Activated naive CD4-positive, alpha-beta T cell treated with anti-CD3 and anti-CD28 coated beads for 36 hours (primary cell): ENCODE measurements around the gene GRAP2. TPM values are rescaled to one million over a fixed set of nuclear protein-coding genes. Genes with fewer than 3 reads are reported as not detected.
A peak's percentile ranks its signal among the peaks of the same experiment; 100 is the strongest.
"Not testable (repeated sequence)": the region's sequence is repeated elsewhere in the genome, so short reads cannot be mapped to it uniquely, and the experiment has no call there.

ENCODE experiments used
- CTCF ChIA-PET: fragments of 350-600 bp; sonication (Branson Sonifier 250); formaldehyde crosslinking; loops from one replicate; lab custom pipeline; 2021; ENCODE audit warnings: antibody characterized with exemption; lab: Charles Lee
- DNase-seq: peaks from one replicate; pipeline ENCODE4 v3.0.0-alpha.2; 2020
- H3K27ac Mint-ChIP-seq: one replicate; pipeline ENCODE4 v1.8.0; 2021; ENCODE audit warnings: mild to moderate bottlenecking, mixed read lengths
- H3K27me3 Mint-ChIP-seq: one replicate; pipeline ENCODE4 v1.8.0; 2021; ENCODE audit warnings: low read depth, mixed read lengths
- H3K36me3 Mint-ChIP-seq: one replicate; pipeline ENCODE4 v1.8.0; 2021; ENCODE audit warnings: low read depth, mixed read lengths
- H3K4me1 Mint-ChIP-seq: one replicate; pipeline ENCODE4 v1.8.0; 2021; ENCODE audit warnings: low read depth, mixed read lengths
- H3K4me3 Mint-ChIP-seq: one replicate; pipeline ENCODE4 v1.8.0; 2021; ENCODE audit warnings: mild to moderate bottlenecking, moderate library complexity, mixed read lengths
- H3K9me3 Mint-ChIP-seq: one replicate; pipeline ENCODE4 v1.8.0; 2021; ENCODE audit warnings: mixed read lengths
- intact Hi-C: fragments of 100-400 bp; cut with micrococcal nuclease; formaldehyde crosslinking; loops from one replicate; pipeline ENCODE4 v1.15.1; 2023
- total RNA-seq, 2 experiments: library from RNA; stranded (reverse); gene quantifications; one replicate each; pipeline ENCODE4 v1.2.3, GENCODE V29; 2021

GRAP2 gene
- total RNA-seq, 2 experiments from 2014 or later, result 25.5 to 29.4 TPM

DNA sequence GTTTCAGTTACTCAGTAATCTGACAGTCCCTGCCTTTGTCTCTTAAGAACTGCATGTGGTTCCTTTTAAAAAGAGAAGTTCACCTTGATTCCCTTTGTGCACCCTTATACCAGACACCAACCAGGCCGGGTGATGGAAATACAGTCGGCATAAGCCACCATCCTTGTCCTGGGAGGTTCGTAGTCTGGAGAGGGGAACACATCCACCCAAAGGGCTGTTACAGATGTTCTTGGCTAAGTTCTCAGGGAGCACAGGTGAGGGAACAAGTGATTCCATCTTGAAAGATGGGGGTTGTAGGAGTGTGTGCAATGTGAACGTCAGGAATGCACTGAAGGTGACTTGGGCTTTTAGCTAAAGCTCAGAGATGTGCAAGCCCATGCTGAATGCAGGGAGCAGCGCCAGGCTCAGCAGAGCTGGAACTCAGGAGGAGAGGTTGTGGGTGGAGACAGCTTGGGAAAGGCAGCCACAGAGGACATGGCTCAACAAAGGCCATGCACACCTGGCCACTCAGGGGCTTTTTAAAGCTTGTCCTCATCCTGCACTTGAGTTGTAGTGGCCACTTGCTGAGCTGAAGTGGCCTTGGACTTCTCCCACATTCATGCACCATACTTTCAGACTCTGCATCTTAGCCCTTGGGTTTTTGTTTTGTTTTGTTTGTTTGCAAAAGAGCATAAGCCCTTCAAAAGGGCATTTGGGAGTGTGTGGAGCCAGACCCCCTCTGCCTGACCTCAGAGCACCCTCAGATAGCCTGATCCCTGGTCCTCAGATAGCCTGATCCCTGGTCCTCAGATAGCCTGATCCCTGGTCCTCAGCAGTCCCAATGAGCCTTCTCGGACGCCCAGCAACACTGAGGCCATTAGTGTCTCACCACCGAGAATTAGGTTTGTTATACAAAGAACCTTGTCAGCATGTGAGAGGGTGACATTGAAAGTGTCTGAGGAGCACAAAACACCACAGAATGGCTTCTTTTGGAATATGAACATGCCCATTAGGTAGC is 46.6 kb downstream of the GRAP2 start:
- Mint-ChIP-seq H3K27ac (peak overlapping the region; percentile 95), H3K9me3 (no peaks in the 10 kb centered on the region), H3K27me3 (no peaks in the 10 kb centered on the region), H3K4me1 (peaks cover 99% of the 10 kb centered on the region), H3K4me3 (peak overlapping the region; percentile 53), H3K36me3 (peaks cover 3% of the 10 kb centered on the region)
- CTCF ChIA-PET, result interaction anchor here (0.6 to 2.8 kb wide), 8 partner anchors 9 to 403 kb away, joined by 3 to 14 read pairs (median 4); no protein-coding TSS in a partner anchor
- no peak for DNase-seq
- intact Hi-C loops, result loop anchor here (10.0 kb wide), 1 partner anchor 1337 kb away; the partner anchor contains the start of gene RANGAP1

DNA sequence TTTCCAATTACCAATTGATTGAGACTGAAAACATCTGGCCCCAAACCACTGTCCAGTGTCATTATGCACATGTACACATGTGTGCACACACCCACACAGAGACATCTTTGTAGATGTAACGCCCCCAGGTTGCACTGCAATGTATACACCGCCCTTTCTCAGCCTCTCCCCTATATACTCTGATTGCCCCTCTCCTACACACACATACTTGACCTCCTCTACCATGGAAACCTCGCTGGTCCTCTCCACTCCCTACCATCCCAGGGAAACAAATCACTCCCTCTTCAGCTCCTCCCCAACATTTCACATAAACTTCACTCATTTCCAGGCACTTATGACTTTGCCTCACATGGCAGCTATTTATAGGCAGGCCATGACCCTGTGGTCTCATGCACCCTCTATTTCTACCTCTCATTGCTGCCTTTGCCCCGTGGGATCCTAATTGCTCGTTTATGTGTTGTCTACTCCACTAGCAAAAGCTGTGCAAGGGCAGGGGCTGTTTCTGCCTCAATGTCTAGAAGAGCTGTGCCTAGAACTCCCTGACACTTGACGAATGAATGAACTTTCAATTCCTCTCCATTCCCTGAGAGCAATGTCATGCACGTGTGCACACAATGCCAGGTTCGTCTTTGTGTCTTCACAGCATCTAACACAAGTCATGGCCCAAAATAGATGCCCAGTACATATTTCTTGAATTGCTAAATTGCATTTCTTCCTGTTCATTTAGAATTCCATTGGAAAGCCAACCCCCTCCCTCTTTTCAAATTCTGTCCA is 49.3 kb downstream of the GRAP2 start:
- no peaks in the 10 kb centered on the region for H3K27me3 Mint-ChIP-seq
- CTCF ChIA-PET, result interaction anchor here (1.2 to 3.4 kb wide), 6 partner anchors 8 to 75 kb away, joined by 3 to 20 read pairs (median 4); no protein-coding TSS in a partner anchor
- H3K4me1 Mint-ChIP-seq, result peaks cover 97% of the 10 kb centered on the region
- intact Hi-C loops, result loop anchor here (5.0 to 10.0 kb wide), 3 partner anchors 348 to 1335 kb away; partner anchors contain the start of gene RANGAP1
- H3K9me3 Mint-ChIP-seq, result no peaks in the 10 kb centered on the region
- no peak for DNase-seq
- H3K4me3 Mint-ChIP-seq, result no peak overlapping the region
- H3K27ac Mint-ChIP-seq, result peak overlapping the region; percentile 90
- peaks cover 3% of the 10 kb centered on the region for H3K36me3 Mint-ChIP-seq

DNA sequence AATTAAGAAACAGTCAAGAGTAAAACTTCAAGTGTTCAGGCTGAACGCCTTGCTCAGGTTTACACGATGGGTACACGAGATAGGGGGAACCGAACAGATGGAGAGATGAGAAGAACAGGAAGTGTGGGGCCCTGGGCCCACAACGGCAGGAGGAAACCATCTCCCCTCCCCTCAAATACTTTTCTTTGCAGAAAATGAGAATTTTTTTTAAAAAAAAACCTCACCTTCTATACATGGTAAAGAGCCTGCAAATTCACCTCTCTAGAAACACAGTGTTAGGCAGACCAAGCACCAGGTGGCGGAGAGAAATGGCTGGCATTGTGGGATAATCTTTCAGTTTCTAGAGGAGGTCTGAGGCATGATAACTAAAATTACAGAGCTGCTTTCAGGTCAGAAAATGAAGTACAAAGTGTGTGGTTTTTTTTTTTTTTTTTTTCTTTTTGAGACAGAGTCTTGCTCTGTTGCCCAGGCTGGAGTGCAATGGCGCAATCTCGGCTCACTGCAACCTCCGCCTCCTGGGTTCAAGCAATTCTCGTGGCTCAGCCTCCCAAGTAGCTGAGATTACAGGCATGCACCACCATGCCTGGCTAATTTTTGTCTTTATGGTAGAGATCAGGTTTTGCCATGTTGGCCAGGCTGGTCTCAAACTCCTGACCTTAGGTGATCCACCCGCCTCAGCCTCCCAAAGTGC is 50.9 kb downstream of the GRAP2 start:
- intact Hi-C loops, result loop anchor here (1.0 to 10.0 kb wide), 3 partner anchors 7 to 547 kb away; no protein-coding TSS in a partner anchor
- Mint-ChIP-seq H3K4me1 (peaks cover 88% of the 10 kb centered on the region), H3K4me3 (peak overlapping the region; percentile 69), H3K27ac (peak overlapping the region; percentile 90)
- CTCF ChIA-PET, result interaction anchor here (0.7 to 3.4 kb wide), 7 partner anchors 8 to 73 kb away, joined by 3 to 20 read pairs (median 4); no protein-coding TSS in a partner anchor
- peak; percentile 59 for DNase-seq
- not testable (repeated sequence) for H3K27me3 Mint-ChIP-seq, H3K36me3 Mint-ChIP-seq, H3K9me3 Mint-ChIP-seq

DNA sequence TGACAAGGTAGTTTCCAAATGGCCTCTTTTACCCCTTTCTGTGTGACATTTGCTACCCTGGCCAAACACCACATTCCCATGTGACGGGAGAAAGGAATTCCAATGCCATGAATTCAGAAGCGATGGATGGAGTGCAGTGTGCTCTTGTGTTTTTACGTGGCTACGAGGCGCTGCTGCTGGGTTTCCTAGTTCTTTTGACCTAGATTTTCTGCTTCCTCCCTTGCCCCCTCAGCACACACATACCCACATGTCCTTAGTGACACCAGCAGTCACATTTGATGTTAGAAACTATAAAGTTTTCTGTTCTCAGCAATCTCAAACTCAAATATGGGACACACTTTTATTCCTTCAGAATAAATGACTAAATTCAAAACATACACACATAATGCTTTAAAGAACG is 51.5 kb downstream of the GRAP2 start:
- Mint-ChIP-seq H3K4me3 (peak overlapping the region; percentile 69), H3K4me1 (peaks cover 88% of the 10 kb centered on the region), H3K27me3 (no peaks in the 10 kb centered on the region), H3K9me3 (no peaks in the 10 kb centered on the region), H3K27ac (peak overlapping the region; percentile 90), H3K36me3 (peaks cover 12% of the 10 kb centered on the region)
- intact Hi-C loops, result loop anchor here (1.0 to 10.0 kb wide), 3 partner anchors 8 to 548 kb away; no protein-coding TSS in a partner anchor
- CTCF ChIA-PET, result interaction anchor here (0.7 to 3.4 kb wide), 4 partner anchors 10 to 29 kb away, joined by 4 to 20 read pairs (median 5); no protein-coding TSS in a partner anchor
- DNase-seq, result no peak

DNA sequence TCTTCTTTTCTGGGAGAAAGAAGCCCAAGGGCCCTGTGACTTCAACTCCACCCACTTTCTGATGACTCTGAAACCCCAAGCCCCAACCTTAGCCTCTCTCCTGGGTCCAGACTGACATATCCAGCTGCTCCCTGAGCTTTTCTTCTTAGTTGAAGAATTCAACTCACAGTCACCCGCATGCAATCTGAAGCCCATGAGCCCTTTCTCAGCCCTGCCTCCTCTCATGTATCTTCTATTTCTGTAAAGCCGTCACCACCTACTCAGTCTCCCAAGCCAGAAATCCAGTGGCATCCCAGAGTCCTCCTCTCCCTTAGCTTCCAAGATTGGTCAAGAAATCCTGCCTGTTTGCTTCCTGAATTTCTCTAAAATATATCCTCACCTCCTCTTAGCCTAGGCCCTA is 52.2 kb downstream of the GRAP2 start:
- CTCF ChIA-PET, result interaction anchor here (0.6 to 3.4 kb wide), 3 partner anchors 11 to 418 kb away, joined by 3 to 20 read pairs (median 5); no protein-coding TSS in a partner anchor
- intact Hi-C loops, result loop anchor here (1.0 to 10.0 kb wide), 3 partner anchors 8 to 548 kb away; no protein-coding TSS in a partner anchor
- no peaks in the 10 kb centered on the region for H3K27me3 Mint-ChIP-seq
- peak overlapping the region; percentile 90 for H3K27ac Mint-ChIP-seq
- peaks cover 86% of the 10 kb centered on the region for H3K4me1 Mint-ChIP-seq
- H3K36me3 Mint-ChIP-seq, result peaks cover 16% of the 10 kb centered on the region
- H3K4me3 Mint-ChIP-seq, result peak overlapping the region; percentile 17
- no peak for DNase-seq
- no peaks in the 10 kb centered on the region for H3K9me3 Mint-ChIP-seq

DNA sequence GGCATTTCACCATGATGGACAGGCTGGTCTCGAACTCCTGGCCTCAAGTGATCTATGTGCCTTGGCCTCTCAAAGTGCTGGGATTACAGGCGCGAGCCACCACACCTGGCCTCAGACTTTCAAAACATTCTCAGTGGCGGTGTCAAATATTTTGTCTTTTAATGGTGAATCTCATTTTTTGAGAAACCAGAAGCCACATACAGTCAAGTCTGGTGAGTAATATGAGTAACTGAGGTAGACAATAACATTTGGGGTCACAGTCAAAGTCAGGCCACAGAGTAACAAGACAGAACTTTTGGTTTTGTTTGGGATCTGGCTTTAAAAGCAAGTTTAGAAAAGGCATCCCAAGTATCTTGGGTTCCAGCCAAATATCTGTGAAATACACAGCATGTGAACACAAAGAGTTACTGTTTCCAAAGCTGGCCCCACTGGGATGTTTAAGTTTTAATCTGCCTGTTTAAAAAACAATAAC is 53.7 kb downstream of the GRAP2 start:
- intact Hi-C loops, result loop anchor here (2.0 to 10.0 kb wide), 3 partner anchors 16 to 550 kb away; no protein-coding TSS in a partner anchor
- Mint-ChIP-seq H3K9me3 (no peaks in the 10 kb centered on the region), H3K4me3 (no peak overlapping the region), H3K4me1 (peaks cover 86% of the 10 kb centered on the region), H3K36me3 (peaks cover 26% of the 10 kb centered on the region), H3K27me3 (no peaks in the 10 kb centered on the region), H3K27ac (peak overlapping the region; percentile 32)
- DNase-seq, result no peak
- CTCF ChIA-PET, result interaction anchor here (1.3 kb wide), 1 partner anchor 70 kb away, joined by 3 read pairs; no protein-coding TSS in a partner anchor

DNA sequence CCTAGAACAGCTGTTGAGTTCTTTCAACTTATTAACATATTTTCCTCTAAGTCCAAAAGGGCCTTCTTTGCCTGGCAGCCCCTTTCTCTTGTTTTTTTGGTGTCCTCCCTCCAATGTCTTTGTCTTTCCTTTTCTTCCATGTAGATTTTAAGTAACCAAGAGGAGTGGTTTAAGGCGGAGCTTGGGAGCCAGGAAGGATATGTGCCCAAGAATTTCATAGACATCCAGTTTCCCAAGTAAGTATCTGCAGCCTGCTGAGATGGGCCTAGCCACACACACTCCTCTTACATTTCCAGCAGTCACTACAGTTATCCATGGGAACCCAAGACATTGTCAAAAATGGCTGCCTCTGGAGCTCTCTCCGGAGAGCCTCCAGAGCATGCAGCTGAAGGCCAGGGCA is 54.8 kb downstream of the GRAP2 start:
- Mint-ChIP-seq H3K36me3 (peaks cover 34% of the 10 kb centered on the region), H3K4me3 (no peak overlapping the region), H3K4me1 (peaks cover 86% of the 10 kb centered on the region), H3K27me3 (no peaks in the 10 kb centered on the region), H3K9me3 (no peaks in the 10 kb centered on the region), H3K27ac (no peak overlapping the region)
- intact Hi-C loops, result loop anchor here (2.0 to 10.0 kb wide), 2 partner anchors 17 to 551 kb away; no protein-coding TSS in a partner anchor
- no peak for DNase-seq
- CTCF ChIA-PET, result interaction anchor here (1.6 kb wide), 1 partner anchor 10 kb away, joined by 8 read pairs; no protein-coding TSS in a partner anchor

DNA sequence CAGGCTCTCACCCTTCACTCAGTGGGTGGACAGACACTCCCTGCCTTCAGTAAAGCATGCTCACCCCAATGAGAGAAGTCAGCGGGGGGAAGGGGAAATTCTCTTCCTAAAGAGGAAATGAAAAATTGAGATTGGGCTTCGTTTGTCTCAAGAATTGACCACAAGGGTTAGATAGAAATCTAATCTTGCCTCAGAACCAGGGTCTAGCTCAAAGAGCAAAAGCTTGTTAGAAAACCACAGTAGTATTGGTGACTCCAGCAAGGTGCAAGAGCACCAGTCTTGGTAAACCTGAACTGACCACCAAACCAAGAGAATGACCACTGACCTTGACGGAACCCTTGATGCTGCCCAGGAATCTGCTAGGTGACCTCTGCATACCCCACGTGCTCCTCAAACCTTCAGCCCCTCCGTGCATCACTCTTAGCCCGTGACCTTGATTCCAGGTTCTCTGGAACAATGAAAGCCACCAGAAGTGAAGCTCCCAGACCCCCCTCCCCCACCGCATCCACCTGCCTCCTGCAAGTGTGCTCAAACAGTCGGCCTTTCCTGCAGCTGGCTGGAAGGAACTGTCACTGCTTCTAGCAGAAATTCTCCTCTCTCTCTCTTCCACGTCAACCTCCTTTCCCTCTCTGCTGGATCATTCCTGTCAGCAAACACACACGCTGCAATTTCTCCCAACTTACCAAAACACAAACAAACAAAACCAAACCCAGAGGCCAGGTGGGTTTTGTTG is 56.2 kb downstream of the GRAP2 start:
- no peaks in the 10 kb centered on the region for H3K27me3 Mint-ChIP-seq
- H3K4me1 Mint-ChIP-seq, result peaks cover 84% of the 10 kb centered on the region
- no peak for DNase-seq
- intact Hi-C loops, result loop anchor here (10.0 kb wide), 1 partner anchor 552 kb away; no protein-coding TSS in a partner anchor
- no peaks in the 10 kb centered on the region for H3K9me3 Mint-ChIP-seq
- H3K27ac Mint-ChIP-seq, result no peak overlapping the region
- CTCF ChIA-PET, result interaction anchor here (1.6 to 1.8 kb wide), 2 partner anchors 11 to 67 kb away, joined by 5 to 8 read pairs; no protein-coding TSS in a partner anchor
- no peak overlapping the region for H3K4me3 Mint-ChIP-seq
- H3K36me3 Mint-ChIP-seq, result peaks cover 42% of the 10 kb centered on the region

DNA sequence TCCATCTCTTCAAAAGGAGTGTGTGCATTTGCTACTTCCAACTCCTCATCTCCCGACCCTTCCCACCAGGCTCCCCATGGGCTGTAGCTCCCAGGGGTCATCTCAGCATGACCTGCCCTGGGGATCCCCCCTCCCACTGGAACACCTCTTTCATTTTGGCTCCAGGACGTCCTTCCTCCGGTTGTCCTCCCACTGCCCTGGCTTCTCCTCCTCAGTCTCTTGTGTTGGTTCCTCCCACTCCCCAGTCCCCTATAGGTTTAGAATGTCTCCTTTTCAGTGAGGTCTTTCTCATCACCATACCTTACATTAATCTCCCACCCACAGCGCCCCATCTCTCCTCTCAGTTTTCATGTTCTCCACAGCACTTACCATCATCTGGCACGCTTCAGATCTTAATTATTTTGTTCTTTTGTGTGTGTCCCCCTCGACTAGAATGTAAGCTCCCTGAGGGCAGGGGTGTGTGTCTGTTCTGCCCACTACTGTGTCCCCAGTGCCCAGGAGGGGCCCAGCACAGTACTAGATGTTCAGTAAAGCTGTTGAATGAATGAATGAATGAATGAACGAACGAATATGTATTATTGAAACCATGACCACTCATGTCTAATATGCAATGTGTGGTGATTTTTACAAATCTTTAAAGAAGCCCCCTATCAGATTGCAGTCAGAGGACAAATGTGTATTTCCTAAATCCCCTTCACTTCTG is 57.3 kb downstream of the GRAP2 start:
- no peak overlapping the region for H3K4me3 Mint-ChIP-seq
- intact Hi-C loops, result loop anchor here (10.0 kb wide), 1 partner anchor 553 kb away; no protein-coding TSS in a partner anchor

More for the DNA sequence above, 57.3 kb downstream of the GRAP2 start:
- no peaks in the 10 kb centered on the region for H3K27me3 Mint-ChIP-seq
- CTCF ChIA-PET, result interaction anchor here (1.8 kb wide), 1 partner anchor 66 kb away, joined by 5 read pairs; no protein-coding TSS in a partner anchor
- H3K36me3 Mint-ChIP-seq, result peaks cover 43% of the 10 kb centered on the region
- H3K4me1 Mint-ChIP-seq, result peaks cover 76% of the 10 kb centered on the region
- no peak for DNase-seq
- H3K9me3 Mint-ChIP-seq, result no peaks in the 10 kb centered on the region
- no peak overlapping the region for H3K27ac Mint-ChIP-seq
